NCI-H1105 (cell line): Measurements from ENCODE around the gene JAKMIP1.
A peak's percentile ranks its signal among the peaks of the same experiment; 100 is the strongest.
"Not testable (repeated sequence)": the region's sequence is repeated elsewhere in the genome, so short reads cannot be mapped to it uniquely, and the experiment has no call there.

Experiments used
- DNase-seq: peaks from one replicate; lab custom pipeline; 2025; lab: John Stamatoyannopoulos, UW

Gene JAKMIP1

DNA sequence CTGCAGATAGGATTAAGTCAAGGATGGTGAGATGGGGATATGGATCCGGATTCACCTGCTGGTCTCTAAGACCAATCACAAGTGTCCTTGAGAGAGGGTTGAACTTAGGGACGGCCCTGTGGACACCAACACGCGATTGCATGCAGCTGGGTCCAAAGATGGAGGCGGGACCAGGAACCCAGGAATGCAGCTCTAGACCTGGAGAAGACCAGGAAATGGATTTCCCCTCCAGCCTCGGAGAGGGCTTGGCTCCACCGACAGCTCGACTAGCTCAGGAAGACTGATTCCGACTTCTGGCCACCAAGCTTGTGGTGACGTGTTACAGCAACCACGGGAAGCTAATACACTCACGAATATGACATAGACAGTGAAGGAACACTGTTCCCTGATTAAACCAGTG, 186.8 kb downstream of the JAKMIP1 start:
- DNase-seq = no peak

DNA sequence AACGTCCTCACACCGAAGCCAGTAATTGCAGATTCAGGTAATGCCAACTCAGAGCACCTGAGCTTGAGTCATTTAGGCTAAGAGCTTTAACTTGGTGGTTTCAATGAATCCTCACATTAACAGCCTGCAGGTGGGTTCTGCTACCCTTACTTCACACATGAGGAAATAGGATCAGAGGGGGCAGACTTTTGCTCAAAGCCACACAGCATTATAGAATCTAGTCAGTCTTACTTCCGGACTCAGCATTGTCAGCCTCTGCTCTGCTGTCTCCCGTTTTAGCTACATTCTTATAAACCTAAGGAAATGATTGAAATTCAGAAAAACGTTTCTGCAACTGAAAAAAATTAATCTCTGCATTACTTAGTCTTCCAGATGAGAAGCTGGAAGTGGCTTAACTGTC, 188.1 kb downstream of the JAKMIP1 start:
- no peak for DNase-seq

DNA sequence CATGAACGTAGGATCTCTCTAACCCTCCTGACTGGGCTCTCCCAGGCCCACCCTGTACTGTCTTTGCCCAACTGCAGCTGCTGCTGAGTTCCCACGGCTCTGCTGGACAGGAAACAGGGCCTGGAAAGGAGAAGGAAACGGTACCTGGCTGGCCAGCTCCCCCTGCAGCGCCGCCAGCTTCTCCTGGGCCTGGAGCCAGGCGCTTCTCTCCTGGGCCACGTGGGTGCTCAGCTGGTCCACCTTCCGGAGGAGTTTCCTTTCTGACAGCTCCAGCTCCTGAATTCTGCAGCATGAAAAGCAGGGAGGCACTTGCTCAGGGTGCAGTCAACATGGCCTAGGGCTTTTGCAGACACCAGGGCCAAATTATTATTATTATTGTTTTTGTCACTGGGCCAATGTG, 188.7 kb downstream of the JAKMIP1 start:
- no peak for DNase-seq

GRCh38 chr4:6011271-6011671, 189.1 kb downstream of the JAKMIP1 start:
- DNase-seq = no peak

- DNase-seq = no peak
Observed at GRCh38 chr4:6010789-6011188, 189.6 kb downstream of the JAKMIP1 start.

- no peak for DNase-seq
Observed at GRCh38 chr4:6009452-6009851, 190.9 kb downstream of the JAKMIP1 start.

- DNase-seq = no peak
Observed at GRCh38 chr4:6008766-6009385, 191.5 kb downstream of the JAKMIP1 start.

DNA sequence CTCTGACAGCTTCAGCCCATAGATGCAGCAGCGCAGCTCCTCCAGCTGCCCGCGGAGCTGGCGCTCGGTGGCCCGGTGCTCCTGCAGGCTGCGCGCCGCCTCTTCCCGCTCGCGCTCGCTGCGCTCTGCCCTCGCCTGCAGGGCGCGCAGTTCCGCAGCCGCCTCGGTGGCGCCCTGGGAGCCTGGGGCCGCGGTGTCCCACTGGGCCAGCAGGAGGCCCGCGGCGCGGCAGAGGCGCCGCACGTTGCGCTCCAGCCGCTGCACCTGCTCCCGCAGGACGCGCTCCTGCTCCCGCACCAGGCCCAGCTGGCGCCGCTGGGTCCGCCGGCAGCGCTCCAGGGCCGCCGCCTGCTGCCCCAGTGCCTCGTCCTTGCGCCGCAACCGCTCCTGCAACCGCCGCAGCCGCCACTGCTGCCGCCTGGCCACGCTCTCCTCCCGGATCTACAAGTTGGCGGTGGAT, 192.2 kb downstream of the JAKMIP1 start:
- DNase-seq = no peak

- no peak for DNase-seq
Observed at GRCh38 chr4:6005175-6005574, 195.2 kb downstream of the JAKMIP1 start.

GRCh38 chr4:6003485-6003884, 196.9 kb downstream of the JAKMIP1 start:
- not testable (repeated sequence) for DNase-seq

DNA sequence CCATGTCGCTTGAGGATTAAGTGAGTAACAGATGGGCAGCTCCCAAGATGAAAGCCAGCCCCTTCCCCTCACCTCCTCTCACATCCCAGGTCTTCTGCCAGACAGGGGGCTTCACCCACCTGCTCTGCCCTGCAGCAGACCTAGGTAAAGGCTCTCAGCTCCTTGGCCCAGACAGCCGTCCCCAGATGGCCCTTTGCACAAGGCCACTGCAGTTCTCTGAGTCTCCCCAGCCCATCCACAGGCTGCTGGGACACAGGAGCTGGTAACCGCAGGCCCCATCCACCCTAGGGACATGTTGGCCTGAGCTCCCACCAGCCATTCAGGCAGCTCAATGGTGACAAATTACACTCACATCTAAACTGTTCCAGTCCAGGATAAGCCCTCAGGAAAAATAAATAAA, 197.4 kb downstream of the JAKMIP1 start:
- DNase-seq = no peak

DNA sequence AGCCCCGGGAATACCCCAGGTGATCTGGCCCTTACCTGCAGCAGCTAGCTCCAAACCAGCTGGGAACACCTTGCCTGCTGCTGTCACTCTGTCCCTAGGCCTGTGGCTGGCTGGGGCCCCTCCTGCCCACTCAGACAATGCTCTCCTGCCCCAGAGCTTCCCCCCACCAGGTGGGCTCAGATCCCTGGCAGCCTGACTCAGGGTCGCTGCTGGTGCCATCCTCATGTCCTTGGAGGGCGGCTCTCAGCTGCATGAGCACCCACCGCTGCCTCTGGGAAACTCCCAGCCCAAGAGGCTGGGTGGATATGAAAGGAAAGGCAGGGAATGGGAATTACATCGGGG, 197.9 kb downstream of the JAKMIP1 start:
- no peak for DNase-seq

DNA sequence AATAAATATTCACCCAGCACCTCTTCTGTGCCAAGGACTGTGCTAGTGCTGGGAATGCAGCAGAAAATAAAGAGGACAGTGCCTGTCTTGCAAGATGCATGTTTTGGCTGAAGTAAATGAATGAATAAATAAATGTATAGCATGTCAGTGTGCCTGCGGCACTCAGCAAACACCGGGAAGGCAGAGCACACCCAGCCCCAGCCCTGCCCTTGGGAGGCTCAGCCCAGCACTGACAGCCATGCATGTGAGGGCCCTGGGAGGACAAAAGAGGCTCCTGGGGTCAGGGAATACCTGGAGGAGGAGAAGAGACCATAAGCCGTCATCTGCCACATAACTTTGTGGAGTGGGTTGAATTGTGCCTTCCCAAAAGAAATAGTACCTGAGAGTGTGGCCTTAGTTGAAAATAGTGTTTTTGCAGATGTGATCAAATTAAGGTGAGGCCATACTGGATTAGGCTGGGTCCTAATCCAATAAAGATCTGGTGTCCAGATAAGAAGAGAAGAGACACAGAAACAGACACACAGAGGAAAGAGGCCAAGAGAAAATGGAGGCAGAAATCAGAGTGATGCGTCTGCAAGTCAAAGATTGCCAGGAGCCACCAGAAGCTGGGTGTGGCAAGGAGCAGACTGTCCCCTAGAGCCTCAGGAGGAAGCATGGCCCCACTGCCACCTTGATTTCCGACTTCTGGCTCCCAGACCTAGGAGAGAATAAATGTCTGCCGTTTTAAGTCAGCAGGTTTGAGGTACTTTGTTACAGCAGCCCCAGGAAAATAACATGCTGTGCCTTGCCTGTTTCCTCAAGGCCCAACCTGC, 198.5 kb downstream of the JAKMIP1 start:
- DNase-seq = no peak

- DNase-seq = no peak
Observed at GRCh38 chr4:5999830-6000365, 200.5 kb downstream of the JAKMIP1 start.

DNA sequence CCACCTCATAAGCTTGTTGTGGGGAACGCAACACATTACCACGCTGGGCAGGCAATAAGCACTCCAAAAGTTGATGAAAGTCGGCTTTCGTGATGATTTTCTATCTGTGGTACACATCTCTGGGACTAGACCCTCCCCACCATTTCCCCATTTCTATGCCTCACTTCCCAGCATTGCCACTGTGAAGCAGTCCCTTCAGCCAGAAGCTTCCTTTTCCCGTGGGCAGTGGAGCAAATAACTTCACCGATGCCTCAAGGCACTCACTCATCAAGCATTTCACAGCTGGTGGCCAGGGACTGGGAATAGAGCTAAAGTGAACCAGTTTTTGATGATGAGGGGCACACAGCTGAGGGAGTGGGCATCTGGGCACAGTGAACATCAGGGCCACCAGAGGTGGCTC, 201.0 kb downstream of the JAKMIP1 start:
- DNase-seq = no peak

GRCh38 chr4:5998333-5998936, 201.9 kb downstream of the JAKMIP1 start:
- peak; percentile 50 for DNase-seq

- no peak for DNase-seq
Observed at GRCh38 chr4:5996641-5997040, 203.7 kb downstream of the JAKMIP1 start.

- DNase-seq = no peak
Observed at GRCh38 chr4:5995901-5996623, 204.3 kb downstream of the JAKMIP1 start.

DNA sequence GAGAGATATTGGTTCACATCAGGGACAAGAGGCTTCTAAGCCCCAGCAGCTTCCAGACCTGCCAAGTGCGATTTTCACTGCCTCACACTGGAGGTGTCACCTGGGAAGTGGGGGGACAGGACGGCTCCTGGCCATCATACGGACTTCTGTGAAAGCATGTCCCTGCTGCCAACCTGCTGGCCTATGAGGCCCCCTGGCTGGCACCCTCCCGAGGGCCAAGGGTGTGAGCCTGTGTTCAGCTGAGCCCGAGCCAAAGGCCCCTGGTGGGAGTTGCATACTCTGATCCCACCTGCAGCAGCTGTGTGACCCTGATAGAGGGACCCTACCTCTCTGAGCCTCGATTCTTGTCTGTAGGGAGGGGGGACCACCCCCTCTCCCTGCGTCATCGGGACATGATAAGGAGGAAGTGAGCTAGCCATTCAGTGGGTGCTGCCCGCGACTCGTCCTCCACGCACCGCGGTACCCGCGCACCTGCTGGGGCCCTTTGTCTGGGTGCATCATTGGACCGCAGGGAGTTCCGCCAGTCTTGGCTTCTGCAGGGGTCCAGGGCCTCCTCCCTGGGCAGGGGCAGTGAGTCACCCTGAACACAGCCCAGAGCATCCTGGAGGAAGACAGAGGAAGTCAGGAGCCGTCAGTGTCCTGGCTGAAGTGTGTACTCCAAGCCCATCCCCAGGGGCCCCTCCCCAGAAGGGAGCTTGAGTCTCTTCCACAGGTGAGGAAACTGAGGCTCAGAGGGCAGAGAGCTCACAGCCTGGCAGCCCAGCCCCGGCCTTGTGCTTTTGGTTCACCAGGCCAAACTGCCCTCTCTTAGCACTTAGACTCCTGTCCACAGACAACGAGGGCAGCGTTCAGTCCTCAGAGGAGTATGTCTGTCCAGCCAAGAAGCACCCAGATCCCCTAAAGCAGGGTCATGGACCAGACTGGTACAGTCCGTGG, 206.2 kb downstream of the JAKMIP1 start:
- no peak for DNase-seq

GRCh38 chr4:5993346-5993745, 207.0 kb downstream of the JAKMIP1 start:
- not testable (repeated sequence) for DNase-seq

DNA sequence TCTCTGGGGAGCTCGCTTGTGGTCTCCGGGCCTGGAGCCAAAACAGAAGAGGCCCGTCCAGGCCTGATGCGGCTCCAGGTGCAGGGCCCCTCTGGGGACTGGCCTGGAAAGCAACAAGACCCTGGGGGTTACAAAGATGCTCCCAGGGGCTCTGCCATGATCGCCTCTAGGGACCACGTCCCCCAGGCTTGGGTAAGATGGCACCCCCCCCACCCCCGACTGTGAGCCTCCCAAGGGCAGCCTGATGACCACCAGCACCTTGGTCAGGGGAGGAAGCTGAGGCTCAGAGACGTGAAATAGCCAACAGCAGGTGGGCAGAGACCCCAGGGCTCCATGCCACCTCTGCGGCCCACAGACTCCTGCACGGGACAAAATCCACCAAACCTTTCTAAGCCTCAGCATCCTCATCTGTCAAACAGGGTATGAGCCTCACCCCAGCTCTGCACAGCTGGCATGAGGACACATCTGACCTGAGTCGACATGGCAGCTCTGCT, 207.5 kb downstream of the JAKMIP1 start:
- DNase-seq = peak; percentile 41
